ENCODE measurements around the gene ATP9A. TPM values are rescaled to one million over a fixed set of nuclear protein-coding genes. Genes with fewer than 3 reads are reported as not detected.

The ATP9A gene
- total RNA-seq, 1 experiment from 2014 or later, result 12.1 TPM

- no peak overlapping the region for H2BK12ac ChIP-seq (ENCODE audit: insufficient read length, low read depth, low read length)
- H2BK20ac ChIP-seq (ENCODE audit: low read depth, low read length, poor library complexity, severe bottlenecking), result no peak overlapping the region
- no peak overlapping the region for H2BK120ac ChIP-seq (ENCODE audit: low read depth, low read length, poor library complexity, severe bottlenecking)
- no peak overlapping the region for H2AK5ac ChIP-seq (ENCODE audit: insufficient read length, low read length)
- H3K4ac ChIP-seq (ENCODE audit: low read depth, low read length), result no peak overlapping the region
- H3K4me2 ChIP-seq (ENCODE audit: insufficient read depth, insufficient read length, low read length), result no peak overlapping the region
- peaks cover 22% of the 10 kb centered on the region for H3K27me3 Mint-ChIP-seq (ENCODE audit: low read depth)
- no peaks in the 10 kb centered on the region for H3K23me2 ChIP-seq (ENCODE audit: insufficient read length, low read depth, low read length, poor library complexity, severe bottlenecking)
- no peaks in the 10 kb centered on the region for H3K79me1 ChIP-seq (ENCODE audit: insufficient read depth, low read depth, low read length, poor library complexity, severe bottlenecking)
- H4K20me1 ChIP-seq (ENCODE audit: control insufficient read depth, insufficient read depth, insufficient read length), result no peaks in the 10 kb centered on the region
- no peak overlapping the region for H4K8ac ChIP-seq (replicated peaks; ENCODE audit: insufficient read length, low read depth, low read length)
- H3K4me1 Mint-ChIP-seq, result peaks cover 0 to under 1% of the 10 kb centered on the region in 2 experiments; a peak in 2 of 4 replicates
- H2AFZ ChIP-seq (ENCODE audit: low read length), result no peak overlapping the region
- H2BK15ac ChIP-seq (ENCODE audit: low read depth, low read length), result no peak overlapping the region
- no peaks in the 10 kb centered on the region for H3K4me1 ChIP-seq (ENCODE audit: insufficient read depth, low read length)
- no peak overlapping the region for H3K23ac ChIP-seq (ENCODE audit: insufficient read length, low read depth, low read length)
- no peak overlapping the region for H3K4me3 Mint-ChIP-seq
- no peak overlapping the region for H4K91ac ChIP-seq (ENCODE audit: insufficient read length, low read depth, low read length)
- H3K56ac ChIP-seq (ENCODE audit: insufficient read length, low read depth, low read length), result no peak overlapping the region
- H2BK5ac ChIP-seq (ENCODE audit: insufficient read length, low read length), result no peak overlapping the region
- H3K9me3 Mint-ChIP-seq, result no peaks in the 10 kb centered on the region; a peak in 1 of 5 replicates
- no peak overlapping the region for H3K18ac ChIP-seq (ENCODE audit: insufficient read length, low read depth, low read length)
- no peak overlapping the region for H3K27ac ChIP-seq (ENCODE audit: insufficient read length, low read depth, low read length)
- no peak overlapping the region for H3T11ph ChIP-seq (ENCODE audit: low read length)
- no peaks in the 10 kb centered on the region for H3K27me3 ChIP-seq (ENCODE audit: insufficient read depth, low read length)
- no peaks in the 10 kb centered on the region for H3K79me2 ChIP-seq (ENCODE audit: insufficient read depth, low read length)
- no peak for DNase-seq
- no peak for TF ChIP-seq CTCF (conservative IDR thresholded peaks at IDR 0.05)
- no peak overlapping the region for H3K14ac ChIP-seq (ENCODE audit: insufficient read depth, low read length)
- no peak overlapping the region for H3K27ac Mint-ChIP-seq
- no peak overlapping the region for H3K9ac ChIP-seq (ENCODE audit: extremely low read depth, insufficient read length, low read length)
- no peaks in the 10 kb centered on the region for H3K9me3 ChIP-seq (ENCODE audit: control insufficient read depth, low read depth, low read length)
- H3K36me3 Mint-ChIP-seq (ENCODE audit: insufficient read depth in 1 of 3, low read depth in 3 of 3), result no peaks in the 10 kb centered on the region
- H4K5ac ChIP-seq (ENCODE audit: insufficient read length, low read depth, low read length), result no peak overlapping the region
Observed at GRCh38 chr20:51581571-51581970, 186.6 kb downstream of the ATP9A start.

Measured in H9 (cell line).